Mononuclear cell (primary cell): ENCODE measurements around the gene STIL. TPM values are rescaled to one million over a fixed set of nuclear protein-coding genes. Genes with fewer than 3 reads are reported as not detected.
"Not testable (repeated sequence)": the region's sequence is repeated elsewhere in the genome, so short reads cannot be mapped to it uniquely, and the experiment has no call there.

Experiments
- H3K27me3 ChIP-seq: 2 replicates; pipeline ENCODE4 v1.6.0; 2011; ENCODE audit warnings: low read length, control low read depth; ENCODE audit not compliant: insufficient read depth
- H3K4me1 ChIP-seq: 2 replicates; pipeline ENCODE4 v1.5.1; 2011; ENCODE audit warnings: mild to moderate bottlenecking, low read length, control low read depth; ENCODE audit not compliant: insufficient read depth
- H3K4me3 ChIP-seq: 2 replicates; pipeline ENCODE4 v1.5.1; 2011; ENCODE audit warnings: mild to moderate bottlenecking, low read length, moderate library complexity
- H3K9me3 ChIP-seq: 2 replicates; pipeline ENCODE4 v1.5.1; 2011; ENCODE audit warnings: low read depth, mild to moderate bottlenecking, control low read depth, low read length
- total RNA-seq: library from RNA; depleted of rRNA; stranded (reverse); fragments of >200 nt; gene quantifications from one replicate; pipeline ENCODE4 v1.2.3, GENCODE V29; 2012

Gene STIL
- total RNA-seq, 1 donor = 4.9 TPM

GRCh38 chr1:47208374-47208850, 105.5 kb downstream of the STIL start:
- no peaks in the 10 kb centered on the region for H3K27me3 ChIP-seq
- peaks cover 8% of the 10 kb centered on the region for H3K4me1 ChIP-seq
- no peak overlapping the region for H3K4me3 ChIP-seq

GRCh38 chr1:47207803-47208373, 106.1 kb downstream of the STIL start:
- H3K9me3 ChIP-seq = no peaks in the 10 kb centered on the region
- H3K27me3 ChIP-seq = no peaks in the 10 kb centered on the region
- peaks cover 8% of the 10 kb centered on the region for H3K4me1 ChIP-seq
- H3K4me3 ChIP-seq = no peak overlapping the region

More at GRCh38 chr1:47208374-47208850, 105.5 kb downstream of the STIL start:
- no peaks in the 10 kb centered on the region for H3K9me3 ChIP-seq

GRCh38 chr1:47205918-47206317, 108.0 kb downstream of the STIL start:
- no peaks in the 10 kb centered on the region for H3K9me3 ChIP-seq
- H3K4me1 ChIP-seq = no peaks in the 10 kb centered on the region
- no peaks in the 10 kb centered on the region for H3K27me3 ChIP-seq
- H3K4me3 ChIP-seq = no peak overlapping the region

GRCh38 chr1:47203504-47203903, 110.4 kb downstream of the STIL start:
- H3K9me3 ChIP-seq, H3K27me3 ChIP-seq, H3K4me1 ChIP-seq, H3K4me3 ChIP-seq: not testable (repeated sequence)

DNA sequence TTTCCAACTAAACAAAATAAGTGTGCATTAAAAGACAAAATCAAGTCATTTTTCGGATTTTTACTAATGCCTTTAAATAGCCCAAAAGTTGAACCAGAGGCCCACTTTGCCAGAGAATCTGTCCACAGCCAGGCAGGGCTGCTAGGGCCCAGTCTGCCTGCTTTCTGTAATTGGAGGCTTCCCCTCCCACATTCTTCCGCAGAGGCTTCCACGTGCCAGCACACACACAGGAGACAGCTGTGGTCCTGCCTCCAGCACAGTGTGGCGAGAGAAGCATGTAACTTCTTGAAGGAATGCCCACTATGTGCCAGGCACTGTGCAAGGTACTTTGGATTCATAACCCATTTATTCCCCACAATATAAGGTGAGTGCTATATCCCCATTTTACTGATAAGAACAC, 112.8 kb downstream of the STIL start:
- Histone ChIP-seq H3K27me3 (peaks cover 3% of the 10 kb centered on the region), H3K4me1 (no peaks in the 10 kb centered on the region), H3K9me3 (no peaks in the 10 kb centered on the region), H3K4me3 (no peak overlapping the region)

Other genes starting within 250 kb of the STIL start
- not detected for gene CYP4Z1, start 246.9 kb downstream of the STIL start, total RNA-seq
- not detected for gene CYP4A22, start 176.7 kb downstream of the STIL start, total RNA-seq
- gene PDZK1IP1, start 124.1 kb downstream of the STIL start, total RNA-seq = 3.6 TPM
- gene TAL1, start 81.9 kb downstream of the STIL start, total RNA-seq = 10.8 TPM
- gene CMPK1, start 19.6 kb upstream of the STIL start, total RNA-seq = 161 TPM
- gene FOXE3, start 102.1 kb upstream of the STIL start, total RNA-seq = not detected
- 0.42 TPM for gene FOXD2, start 123.9 kb upstream of the STIL start, total RNA-seq